Kidney epithelial cell (primary cell): ENCODE data around the gene HNRNPCL4. TPM values are rescaled to one million over a fixed set of nuclear protein-coding genes. Genes with fewer than 3 reads are reported as not detected.
"Not testable (repeated sequence)": the region's sequence is repeated elsewhere in the genome, so short reads cannot be mapped to it uniquely, and the experiment has no call there.

Source experiments
- DNase-seq: peaks from one replicate; pipeline ENCODE4 v3.0.0-alpha.2; 2010; ENCODE audit warnings: low read depth
- H3K27me3 ChIP-seq: 2 replicates; pipeline ENCODE4 v1.6.0; 2011; ENCODE audit warnings: low read length; ENCODE audit not compliant: control insufficient read depth, insufficient read depth
- H3K36me3 ChIP-seq: 2 replicates; pipeline ENCODE4 v1.5.1; 2011; ENCODE audit warnings: low read length; ENCODE audit not compliant: control insufficient read depth, insufficient read depth
- H3K4me3 ChIP-seq: 2 replicates; pipeline ENCODE4 v1.5.1; 2011; ENCODE audit warnings: low read depth, mild to moderate bottlenecking, control low read depth, low read length
- total RNA-seq: library from RNA; depleted of rRNA; stranded (reverse); fragments of >200 nt; gene quantifications from 2 replicates; pipeline ENCODE4 v1.2.3, GENCODE V29; 2015

Gene HNRNPCL4
- total RNA-seq, result not detected in 2 replicates

DNA sequence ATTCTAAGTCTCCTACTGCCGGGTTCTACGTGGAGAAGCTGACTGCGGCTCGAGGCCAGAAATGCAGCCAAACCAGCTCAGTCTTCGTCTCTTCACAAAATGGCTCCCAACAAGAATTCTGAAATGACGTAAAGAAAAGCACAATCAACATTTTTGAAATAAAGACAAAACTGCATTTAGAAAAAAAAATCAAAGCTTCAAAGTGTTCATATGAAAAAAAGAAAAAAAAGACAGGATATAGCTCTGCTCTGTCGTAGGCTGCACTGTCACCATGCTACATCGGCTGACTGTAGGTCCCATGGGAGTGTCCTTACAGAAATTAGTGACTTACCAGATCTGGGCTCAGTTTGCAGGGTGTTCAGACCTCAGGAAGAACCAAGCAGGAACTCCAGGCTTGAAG, at the start of gene HNRNPCL4:
TSS of gene HNRNPCL4 (minus strand) at position 101 of the 400 bp plus-strand sequence. CDS start 164 bp downstream, outside the sequence.
- not testable (repeated sequence) for DNase-seq, H3K36me3 ChIP-seq, H3K27me3 ChIP-seq, H3K4me3 ChIP-seq

GRCh38 chr1:13208712-13209111, 43.3 kb upstream of the HNRNPCL4 start:
- not testable (repeated sequence) for H3K27me3 ChIP-seq, DNase-seq, H3K36me3 ChIP-seq, H3K4me3 ChIP-seq

- not testable (repeated sequence) for H3K27me3 ChIP-seq, H3K36me3 ChIP-seq, DNase-seq, H3K4me3 ChIP-seq
These were observed 35.9 kb upstream of the HNRNPCL4 start, which contains the start of gene PRAMEF13 for GRCh38 chr1:13201309-13201708. PRAMEF13 (minus strand) TSS chr1:13201409; CDS start chr1:13199589, 1,820 bp downstream.

GRCh38 chr1:13171548-13171947, 6.1 kb upstream of the HNRNPCL4 start, which contains the start of gene PRAMEF9:
PRAMEF9 (plus strand) TSS chr1:13171848; CDS start chr1:13175281, 3,433 bp downstream.
- not testable (repeated sequence) for H3K36me3 ChIP-seq, H3K4me3 ChIP-seq, H3K27me3 ChIP-seq, DNase-seq

DNA sequence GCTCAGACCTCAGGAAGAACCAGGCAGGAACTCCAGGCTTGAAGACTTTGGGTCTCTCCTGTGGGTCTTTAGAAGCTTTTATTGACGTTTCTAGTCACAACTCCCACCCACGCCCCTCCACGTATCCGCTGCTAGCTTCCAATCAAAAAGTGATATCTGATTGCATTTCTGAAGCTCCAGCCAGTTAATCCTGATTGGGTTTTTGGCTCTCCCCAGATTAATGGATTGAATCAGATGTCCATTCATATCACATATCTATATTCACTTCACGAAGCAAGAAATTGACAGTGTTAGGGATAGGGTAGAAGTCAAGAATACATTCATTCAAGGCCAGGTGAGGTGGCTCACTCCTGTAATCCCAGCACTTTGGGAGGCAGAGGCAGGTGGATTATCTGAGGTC, 9.5 kb downstream of the HNRNPCL4 start, which contains the start of gene PRAMEF26:
TSS of gene PRAMEF26 (minus strand) at position 101 of the 400 bp plus-strand sequence. CDS start 2,914 bp downstream, outside the sequence.
- not testable (repeated sequence) for H3K4me3 ChIP-seq, DNase-seq, H3K27me3 ChIP-seq, H3K36me3 ChIP-seq

GRCh38 chr1:13116754-13117153, 48.7 kb downstream of the HNRNPCL4 start, which contains the start of gene HNRNPCL2:
HNRNPCL2 (minus strand) TSS chr1:13116854; CDS start chr1:13116400, 454 bp downstream.
- not testable (repeated sequence) for H3K4me3 ChIP-seq, H3K36me3 ChIP-seq, DNase-seq, H3K27me3 ChIP-seq

Other genes starting within 250 kb of the HNRNPCL4 start
- gene PRAMEF7, start 249.0 kb downstream of the HNRNPCL4 start, total RNA-seq, result 0.08 TPM in 1 of 2 replicates, not detected in the other
- gene PRAMEF6, start 218.1 kb downstream of the HNRNPCL4 start, total RNA-seq, result not detected in 2 replicates
- gene PRAMEF27, start 109.1 kb downstream of the HNRNPCL4 start, total RNA-seq, result not detected in 2 replicates
- not detected in 2 replicates for gene HNRNPCL3, start 104.9 kb downstream of the HNRNPCL4 start, total RNA-seq
- not detected in 2 replicates for gene PRAMEF25, start 94.9 kb downstream of the HNRNPCL4 start, total RNA-seq
- gene HNRNPCL2, start 48.8 kb downstream of the HNRNPCL4 start, total RNA-seq, result not detected in 2 replicates
- gene PRAMEF26, start 9.6 kb downstream of the HNRNPCL4 start, total RNA-seq, result not detected in 2 replicates
- not detected in 2 replicates for gene PRAMEF9, start 6.2 kb upstream of the HNRNPCL4 start, total RNA-seq
- not detected in 2 replicates for gene PRAMEF13, start 35.8 kb upstream of the HNRNPCL4 start, total RNA-seq
- gene PRAMEF18, start 60.5 kb upstream of the HNRNPCL4 start, total RNA-seq, result not detected in 2 replicates
- gene PRAMEF5, start 88.6 kb upstream of the HNRNPCL4 start, total RNA-seq, result not detected in 2 replicates
- gene PRAMEF8, start 119.5 kb upstream of the HNRNPCL4 start, total RNA-seq, result not detected in 2 replicates
- not detected in 2 replicates for gene PRAMEF33, start 137.9 kb upstream of the HNRNPCL4 start, total RNA-seq
- gene PRAMEF15, start 149.9 kb upstream of the HNRNPCL4 start, total RNA-seq, result not detected in 2 replicates
- not detected in 2 replicates for gene PRAMEF14, start 181.5 kb upstream of the HNRNPCL4 start, total RNA-seq
- gene PRAMEF19, start 206.3 kb upstream of the HNRNPCL4 start, total RNA-seq, result not detected in 2 replicates
- gene PRAMEF17, start 224.0 kb upstream of the HNRNPCL4 start, total RNA-seq, result not detected in 2 replicates
- not detected in 2 replicates for gene PRAMEF20, start 244.8 kb upstream of the HNRNPCL4 start, total RNA-seq